Measurements from ENCODE around the gene ERO1B.

ERO1B gene

DNA sequence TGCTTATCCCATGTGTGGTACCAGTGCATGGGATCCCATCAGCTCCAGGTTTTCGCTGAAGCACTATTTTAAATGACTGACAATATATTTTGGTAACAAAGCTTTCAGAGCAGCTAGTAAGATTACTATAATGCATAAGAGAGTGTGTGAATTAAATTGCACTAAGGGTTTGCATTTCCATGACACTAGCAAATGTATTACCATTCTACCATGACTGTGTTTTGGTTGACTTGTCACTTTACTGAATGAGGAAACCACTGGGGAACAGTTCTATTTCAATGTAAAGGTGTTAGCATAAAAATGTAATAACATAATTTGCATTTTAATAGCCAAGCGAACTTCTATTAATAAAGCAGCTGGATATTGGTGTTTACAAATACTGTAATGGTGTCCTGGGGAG is 31.7 kb upstream of the ERO1B start:
- TF ChIP-seq EZH2phosphoT487 (IDR thresholded peaks at IDR 0.05; ENCODE audit: low read depth), result no peak
- TF ChIP-seq, protein P1, sequence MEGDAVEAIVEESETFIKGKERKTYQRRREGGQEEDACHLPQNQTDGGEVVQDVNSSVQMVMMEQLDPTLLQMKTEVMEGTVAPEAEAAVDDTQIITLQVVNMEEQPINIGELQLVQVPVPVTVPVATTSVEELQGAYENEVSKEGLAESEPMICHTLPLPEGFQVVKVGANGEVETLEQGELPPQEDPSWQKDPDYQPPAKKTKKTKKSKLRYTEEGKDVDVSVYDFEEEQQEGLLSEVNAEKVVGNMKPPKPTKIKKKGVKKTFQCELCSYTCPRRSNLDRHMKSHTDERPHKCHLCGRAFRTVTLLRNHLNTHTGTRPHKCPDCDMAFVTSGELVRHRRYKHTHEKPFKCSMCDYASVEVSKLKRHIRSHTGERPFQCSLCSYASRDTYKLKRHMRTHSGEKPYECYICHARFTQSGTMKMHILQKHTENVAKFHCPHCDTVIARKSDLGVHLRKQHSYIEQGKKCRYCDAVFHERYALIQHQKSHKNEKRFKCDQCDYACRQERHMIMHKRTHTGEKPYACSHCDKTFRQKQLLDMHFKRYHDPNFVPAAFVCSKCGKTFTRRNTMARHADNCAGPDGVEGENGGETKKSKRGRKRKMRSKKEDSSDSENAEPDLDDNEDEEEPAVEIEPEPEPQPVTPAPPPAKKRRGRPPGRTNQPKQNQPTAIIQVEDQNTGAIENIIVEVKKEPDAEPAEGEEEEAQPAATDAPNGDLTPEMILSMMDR (IDR thresholded peaks at IDR 0.05; ENCODE audit: low read depth, low read length), result no peak
- H3K36me3 ChIP-seq (replicated peaks; ENCODE audit: low read depth, low read length), result no peaks in the 10 kb centered on the region

DNA sequence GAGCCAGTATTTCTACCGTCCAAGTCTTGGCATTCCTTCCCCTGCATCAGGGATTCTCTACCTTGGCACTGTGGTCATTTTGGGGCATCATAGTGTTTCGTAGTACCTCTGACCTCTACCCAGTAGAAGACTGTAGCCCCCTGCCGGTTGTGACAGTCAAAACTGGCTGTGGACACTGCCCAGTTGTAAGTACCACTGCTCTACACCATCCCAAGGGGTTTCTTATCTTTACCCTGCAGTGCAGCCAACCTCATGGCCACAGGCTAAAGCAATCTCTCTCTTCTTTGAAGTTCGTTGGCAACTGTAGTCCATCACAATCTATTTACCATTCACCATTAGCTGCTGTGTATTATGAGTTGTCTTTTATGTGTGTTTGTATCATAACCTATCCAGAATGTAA is 29.3 kb upstream of the ERO1B start:
- no peak overlapping the region for H3K9ac ChIP-seq (ENCODE audit: low read length)
- peaks cover 11% of the 10 kb centered on the region; the same call in 1 of the 2 replicates for H3K27me3 ChIP-seq (ENCODE audit: low read depth, low read length)
- no peaks in the 10 kb centered on the region for H3K79me2 ChIP-seq (ENCODE audit: low read length)
- H3K36me3 ChIP-seq (replicated peaks; ENCODE audit: low read depth, low read length), result no peaks in the 10 kb centered on the region
- H2AFZ ChIP-seq (ENCODE audit: low read depth, low read length), result no peak overlapping the region
- no peak overlapping the region for H3K27ac ChIP-seq (ENCODE audit: low read length)
- no peaks in the 10 kb centered on the region for H3K4me1 ChIP-seq (ENCODE audit: low read length)
- TF ChIP-seq, protein P1 (IDR thresholded peaks at IDR 0.05; ENCODE audit: low read depth, low read length), result peak; percentile 32
- no peak for TF ChIP-seq EZH2phosphoT487 (IDR thresholded peaks at IDR 0.05; ENCODE audit: low read depth)
- no peaks in the 10 kb centered on the region for H3K9me3 ChIP-seq (ENCODE audit: insufficient read depth, low read length)
- H3K4me2 ChIP-seq (ENCODE audit: low read length), result no peak overlapping the region
- no peak overlapping the region for H3K4me3 ChIP-seq (ENCODE audit: low read length)
- H4K20me1 ChIP-seq (ENCODE audit: insufficient read depth, low read length), result no peaks in the 10 kb centered on the region

More for the DNA sequence above, 31.7 kb upstream of the ERO1B start:
- no peak overlapping the region for H3K4me2 ChIP-seq (ENCODE audit: low read length)
- no peaks in the 10 kb centered on the region for H4K20me1 ChIP-seq (ENCODE audit: insufficient read depth, low read length)
- H3K27me3 ChIP-seq (ENCODE audit: low read depth, low read length), result peaks cover 17% of the 10 kb centered on the region
- no peaks in the 10 kb centered on the region for H3K9me3 ChIP-seq (ENCODE audit: insufficient read depth, low read length)
- H3K4me1 ChIP-seq (ENCODE audit: low read length), result no peaks in the 10 kb centered on the region
- H3K79me2 ChIP-seq (ENCODE audit: low read length), result no peaks in the 10 kb centered on the region
- no peak overlapping the region for H3K9ac ChIP-seq (ENCODE audit: low read length)
- H3K4me3 ChIP-seq (ENCODE audit: low read length), result no peak overlapping the region
- H3K27ac ChIP-seq (ENCODE audit: low read length), result no peak overlapping the region
- H2AFZ ChIP-seq (ENCODE audit: low read depth, low read length), result no peak overlapping the region

DNA sequence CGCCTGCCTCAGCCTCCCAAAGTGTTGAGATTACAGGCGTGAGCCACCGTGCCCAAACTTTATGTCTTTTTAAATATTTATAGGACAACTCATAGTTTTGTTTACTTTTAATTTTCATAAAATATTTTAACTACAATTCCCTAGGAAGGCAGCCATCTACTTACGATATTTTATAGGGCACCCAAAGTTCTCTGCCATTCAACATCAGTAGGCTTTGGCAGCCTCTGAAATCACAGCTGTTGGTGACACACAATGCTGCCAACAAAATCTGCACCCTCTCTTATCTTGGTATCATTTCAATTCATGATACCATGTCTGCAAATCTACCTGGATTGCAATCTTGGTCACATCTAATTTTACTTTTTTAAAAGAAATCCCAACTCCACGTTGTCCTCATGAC is 27.1 kb upstream of the ERO1B start:
- Histone ChIP-seq H3K36me3 (replicated peaks; ENCODE audit: low read depth, low read length) (no peaks in the 10 kb centered on the region), H3K4me1 (ENCODE audit: low read length) (peaks cover 1% of the 10 kb centered on the region; the same call in 1 of the 2 replicates), H3K27me3 (ENCODE audit: low read depth, low read length) (0 out of 2 replicates have a peak, but pooled peaks cover 9% of the 10 kb centered on the region), H3K4me3 (ENCODE audit: low read length) (no peak overlapping the region), H3K79me2 (ENCODE audit: low read length) (no peaks in the 10 kb centered on the region), H2AFZ (ENCODE audit: low read depth, low read length) (no peak overlapping the region), H3K9ac (ENCODE audit: low read length) (no peak overlapping the region), H3K9me3 (ENCODE audit: insufficient read depth, low read length) (no peaks in the 10 kb centered on the region), H3K27ac (ENCODE audit: low read length) (no peak overlapping the region), H4K20me1 (ENCODE audit: insufficient read depth, low read length) (no peaks in the 10 kb centered on the region), H3K4me2 (ENCODE audit: low read length) (no peak overlapping the region)
- TF ChIP-seq EZH2phosphoT487 (IDR thresholded peaks at IDR 0.05; ENCODE audit: low read depth), result no peak
- TF ChIP-seq, protein P1 (IDR thresholded peaks at IDR 0.05; ENCODE audit: low read depth, low read length), result no peak

DNA sequence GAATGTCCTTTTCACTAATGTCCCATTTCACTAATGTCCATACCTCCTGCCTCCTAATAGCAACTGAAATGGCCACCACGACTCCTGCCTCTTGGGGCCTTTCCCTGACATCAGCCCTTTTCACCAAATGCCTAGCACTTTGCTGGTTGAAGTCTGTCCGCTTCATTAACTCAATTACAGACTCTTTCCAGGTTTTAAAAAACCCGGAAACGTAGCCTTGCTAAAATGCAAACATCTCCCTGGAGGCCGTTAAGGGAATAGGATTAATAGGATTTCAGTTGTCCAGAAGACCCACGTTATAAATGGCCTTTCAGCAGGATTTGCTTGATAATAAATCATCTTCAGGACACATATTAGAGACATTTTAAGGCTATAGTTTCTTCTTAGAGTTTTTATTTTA is 25.7 kb upstream of the ERO1B start:
- no peak overlapping the region for H3K4me3 ChIP-seq (ENCODE audit: low read length)
- no peak overlapping the region for H3K9ac ChIP-seq (ENCODE audit: low read length)
- peaks cover 6% of the 10 kb centered on the region; the same call in 1 of the 2 replicates for H3K4me1 ChIP-seq (ENCODE audit: low read length)
- no peak for TF ChIP-seq EZH2phosphoT487 (IDR thresholded peaks at IDR 0.05; ENCODE audit: low read depth)
- TF ChIP-seq, protein P1 (IDR thresholded peaks at IDR 0.05; ENCODE audit: low read depth, low read length), result no peak
- H3K79me2 ChIP-seq (ENCODE audit: low read length), result no peaks in the 10 kb centered on the region
- H3K36me3 ChIP-seq (replicated peaks; ENCODE audit: low read depth, low read length), result no peaks in the 10 kb centered on the region
- no peak overlapping the region for H3K27ac ChIP-seq (ENCODE audit: low read length)
- no peak overlapping the region for H2AFZ ChIP-seq (ENCODE audit: low read depth, low read length)
- no peaks in the 10 kb centered on the region for H3K9me3 ChIP-seq (ENCODE audit: insufficient read depth, low read length)
- no peaks in the 10 kb centered on the region for H4K20me1 ChIP-seq (ENCODE audit: insufficient read depth, low read length)
- 0 out of 2 replicates have a peak, but pooled peaks cover 9% of the 10 kb centered on the region for H3K27me3 ChIP-seq (ENCODE audit: low read depth, low read length)
- no peak overlapping the region for H3K4me2 ChIP-seq (ENCODE audit: low read length)

Data from OCI-LY3 (cell line).